Measurements from ENCODE around the gene APBA2.
A peak's percentile ranks its signal among the peaks of the same experiment; 100 is the strongest.

APBA2 gene

DNA sequence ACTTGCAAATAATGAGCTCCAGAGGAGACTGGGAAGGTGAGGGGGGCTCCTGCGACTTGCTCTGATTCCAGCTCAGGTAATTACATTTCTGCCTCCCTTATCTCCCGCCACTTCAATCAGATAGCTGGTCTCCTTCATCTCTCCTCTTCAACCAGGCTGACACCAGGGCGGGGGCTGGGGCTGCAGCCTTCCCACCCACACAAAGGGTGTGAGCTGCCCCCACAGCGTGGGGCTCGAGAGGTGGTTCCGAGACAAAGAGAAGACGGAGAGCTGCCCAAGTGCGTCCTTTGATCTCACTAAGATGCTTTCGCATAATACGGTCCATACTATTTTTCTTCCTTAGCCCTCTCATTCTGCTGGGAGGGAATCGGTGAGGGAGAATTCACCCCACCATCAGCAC lies 244.2 kb downstream of the APBA2 start:
- DNase-seq (ENCODE audit: low spot score) (peak; percentile 55), ATAC-seq (ENCODE audit: low read depth) (no peak)
- no peak for TF ChIP-seq CTCF (IDR thresholded peaks at IDR 0.05; ENCODE audit: poor library complexity, severe bottlenecking)
- no peaks in the 10 kb centered on the region for H3K4me1 ChIP-seq (ENCODE audit: insufficient read depth, poor library complexity, severe bottlenecking)
- H3K27me3 ChIP-seq (ENCODE audit: insufficient read depth, poor library complexity, severe bottlenecking): no peaks in the 10 kb centered on the region
- no peak overlapping the region for H3K4me3 ChIP-seq (ENCODE audit: severe bottlenecking)
- no peaks in the 10 kb centered on the region for H3K36me3 ChIP-seq (ENCODE audit: low read depth)
- no peaks in the 10 kb centered on the region for H3K9me3 ChIP-seq (ENCODE audit: severe bottlenecking)
- no peak overlapping the region for H3K27ac ChIP-seq (ENCODE audit: poor library complexity, severe bottlenecking)

GRCh38 chr15:29130476-29130875 lies 244.7 kb downstream of the APBA2 start:
- Histone ChIP-seq H3K4me3 (ENCODE audit: severe bottlenecking) (no peak overlapping the region), H3K36me3 (ENCODE audit: low read depth) (no peaks in the 10 kb centered on the region), H3K27me3 (ENCODE audit: insufficient read depth, poor library complexity, severe bottlenecking) (no peaks in the 10 kb centered on the region), H3K9me3 (ENCODE audit: severe bottlenecking) (no peaks in the 10 kb centered on the region), H3K27ac (ENCODE audit: poor library complexity, severe bottlenecking) (no peak overlapping the region), H3K4me1 (ENCODE audit: insufficient read depth, poor library complexity, severe bottlenecking) (no peaks in the 10 kb centered on the region)
- ATAC-seq (ENCODE audit: low read depth): no peak
- TF ChIP-seq CTCF (IDR thresholded peaks at IDR 0.05; ENCODE audit: poor library complexity, severe bottlenecking): no peak
- peak; percentile 11 for DNase-seq (ENCODE audit: low spot score)

GRCh38 chr15:29130951-29131839 lies 245.4 kb downstream of the APBA2 start:
- Histone ChIP-seq H3K9me3 (ENCODE audit: severe bottlenecking) (no peaks in the 10 kb centered on the region), H3K27ac (ENCODE audit: poor library complexity, severe bottlenecking) (no peak overlapping the region), H3K4me1 (ENCODE audit: insufficient read depth, poor library complexity, severe bottlenecking) (no peaks in the 10 kb centered on the region), H3K4me3 (ENCODE audit: severe bottlenecking) (no peak overlapping the region), H3K36me3 (ENCODE audit: low read depth) (no peaks in the 10 kb centered on the region), H3K27me3 (ENCODE audit: insufficient read depth, poor library complexity, severe bottlenecking) (no peaks in the 10 kb centered on the region)
- DNase-seq (ENCODE audit: low spot score): peak; percentile 68
- no peak for ATAC-seq (ENCODE audit: low read depth)
- no peak for TF ChIP-seq CTCF (IDR thresholded peaks at IDR 0.05; ENCODE audit: poor library complexity, severe bottlenecking)

DNA sequence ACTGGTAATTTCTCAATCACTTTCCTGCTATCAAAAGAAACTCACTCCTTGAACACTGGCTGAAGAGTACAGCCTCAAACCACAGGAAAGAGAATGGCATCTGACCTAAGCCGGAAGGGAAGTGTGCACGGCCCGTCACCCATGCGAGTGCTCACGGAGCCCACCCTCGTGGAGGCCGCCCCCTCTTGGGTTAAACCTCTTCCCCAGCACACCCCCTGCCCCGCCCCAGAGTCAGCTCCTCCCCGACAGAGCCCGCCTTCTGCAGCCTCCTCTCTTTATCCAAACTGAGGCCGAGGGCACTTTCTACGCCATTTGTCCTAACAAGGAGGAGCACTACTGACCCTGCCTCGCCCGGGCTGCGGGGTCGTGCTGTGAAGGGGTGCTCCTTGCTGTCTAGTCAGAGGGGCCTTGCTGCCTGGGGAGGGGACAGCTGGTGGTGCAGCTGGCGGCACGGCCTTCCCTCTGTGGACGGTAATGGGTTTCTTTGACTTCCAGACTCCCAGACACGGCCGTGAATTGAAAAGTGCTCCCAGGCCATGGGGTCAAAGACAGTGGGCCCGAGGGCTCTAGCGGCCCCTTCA lies 246.2 kb downstream of the APBA2 start:
- TF ChIP-seq CTCF (IDR thresholded peaks at IDR 0.05; ENCODE audit: poor library complexity, severe bottlenecking): no peak
- Histone ChIP-seq H3K4me3 (ENCODE audit: severe bottlenecking) (no peak overlapping the region), H3K4me1 (ENCODE audit: insufficient read depth, poor library complexity, severe bottlenecking) (no peaks in the 10 kb centered on the region), H3K9me3 (ENCODE audit: severe bottlenecking) (no peaks in the 10 kb centered on the region), H3K27ac (ENCODE audit: poor library complexity, severe bottlenecking) (no peak overlapping the region), H3K27me3 (ENCODE audit: insufficient read depth, poor library complexity, severe bottlenecking) (no peaks in the 10 kb centered on the region), H3K36me3 (ENCODE audit: low read depth) (no peaks in the 10 kb centered on the region)
- ATAC-seq (ENCODE audit: low read depth) (no peak), DNase-seq (ENCODE audit: low spot score) (peak; percentile 69)

- H3K9me3 ChIP-seq (ENCODE audit: severe bottlenecking): no peaks in the 10 kb centered on the region
- no peak for TF ChIP-seq CTCF (IDR thresholded peaks at IDR 0.05; ENCODE audit: poor library complexity, severe bottlenecking)
- no peaks in the 10 kb centered on the region for H3K36me3 ChIP-seq (ENCODE audit: low read depth)
- ATAC-seq (ENCODE audit: low read depth) (no peak), DNase-seq (ENCODE audit: low spot score) (peak; percentile 68)
- no peaks in the 10 kb centered on the region for H3K4me1 ChIP-seq (ENCODE audit: insufficient read depth, poor library complexity, severe bottlenecking)
- H3K27ac ChIP-seq (ENCODE audit: poor library complexity, severe bottlenecking): no peak overlapping the region
- no peaks in the 10 kb centered on the region for H3K27me3 ChIP-seq (ENCODE audit: insufficient read depth, poor library complexity, severe bottlenecking)
- no peak overlapping the region for H3K4me3 ChIP-seq (ENCODE audit: severe bottlenecking)
Observed at GRCh38 chr15:29132735-29133181, 247.0 kb downstream of the APBA2 start.
